ENCODE results near the gene KIF15. TPM values are rescaled to one million over a fixed set of nuclear protein-coding genes. Genes with fewer than 3 reads are reported as not detected.

The KIF15 gene
- total RNA-seq, 1 experiment from 2014 or later = 23.7 TPM

DNA sequence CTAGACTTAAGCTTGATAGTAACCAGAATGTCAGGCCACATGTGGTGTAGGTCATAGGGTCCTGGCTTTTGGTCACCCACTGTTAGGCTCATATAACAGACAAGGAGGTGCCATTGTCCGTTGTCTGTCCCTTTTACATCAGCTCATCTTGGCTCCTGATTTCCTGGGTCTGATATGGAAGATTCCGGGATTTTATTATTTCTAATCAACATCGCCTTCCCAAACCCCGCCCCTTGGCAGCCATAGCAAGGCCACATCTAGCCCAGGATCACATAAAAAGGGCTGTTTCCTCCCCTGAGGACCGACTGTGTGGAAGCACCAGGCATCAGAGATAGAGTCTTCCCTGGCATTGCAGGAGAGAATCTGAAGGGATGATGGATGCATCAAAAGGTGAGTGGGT lies 112.7 kb downstream of the KIF15 start, which contains the start of gene TGM4 (continued):
- TF ChIP-seq, protein P1, sequence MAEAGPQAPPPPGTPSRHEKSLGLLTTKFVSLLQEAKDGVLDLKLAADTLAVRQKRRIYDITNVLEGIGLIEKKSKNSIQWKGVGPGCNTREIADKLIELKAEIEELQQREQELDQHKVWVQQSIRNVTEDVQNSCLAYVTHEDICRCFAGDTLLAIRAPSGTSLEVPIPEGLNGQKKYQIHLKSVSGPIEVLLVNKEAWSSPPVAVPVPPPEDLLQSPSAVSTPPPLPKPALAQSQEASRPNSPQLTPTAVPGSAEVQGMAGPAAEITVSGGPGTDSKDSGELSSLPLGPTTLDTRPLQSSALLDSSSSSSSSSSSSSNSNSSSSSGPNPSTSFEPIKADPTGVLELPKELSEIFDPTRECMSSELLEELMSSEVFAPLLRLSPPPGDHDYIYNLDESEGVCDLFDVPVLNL (CRISPR knock-in tag; IDR thresholded peaks at IDR 0.05; ENCODE audit: borderline replicate concordance, low read depth) = no peak
- TF ChIP-seq NR2C2 (CRISPR knock-in tag; IDR thresholded peaks at IDR 0.05) = no peak

DNA sequence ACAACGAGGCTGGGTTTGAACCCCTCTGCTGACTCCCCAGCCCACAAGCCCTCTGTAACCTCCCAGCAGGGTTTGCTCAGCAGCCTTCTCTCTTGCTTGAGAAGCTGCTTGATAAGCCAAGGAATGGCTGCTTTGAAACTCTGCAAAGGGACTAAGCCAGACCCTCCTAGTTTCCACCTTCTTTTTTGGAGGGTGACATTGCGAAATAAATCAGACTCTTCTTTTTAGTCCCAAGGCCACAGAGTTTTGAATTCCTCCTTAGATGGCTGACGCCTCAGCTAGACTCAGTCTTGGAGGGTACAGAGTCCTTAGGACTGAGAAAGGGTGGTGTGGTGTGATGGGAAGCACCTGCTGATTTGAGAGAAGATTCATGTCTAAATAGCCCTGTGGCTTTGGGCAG lies 114.0 kb downstream of the KIF15 start:
- DNase-seq (ENCODE audit: low spot score) (no peak), ATAC-seq (no peak)
- Mint-ChIP-seq H3K4me3 (no peak overlapping the region), H3K9me3 (no peaks in the 10 kb centered on the region), H3K4me1 (peaks cover 4% of the 10 kb centered on the region; the same call in 1 of the 2 replicates), H3K27ac (no peak overlapping the region), H3K36me3 (no peaks in the 10 kb centered on the region), H3K27me3 (ENCODE audit: low read depth) (no peaks in the 10 kb centered on the region)
- ChIA-PET CTCF (no interaction called here), POLR2A (no interaction called here)
- TF ChIP-seq, protein P2, sequence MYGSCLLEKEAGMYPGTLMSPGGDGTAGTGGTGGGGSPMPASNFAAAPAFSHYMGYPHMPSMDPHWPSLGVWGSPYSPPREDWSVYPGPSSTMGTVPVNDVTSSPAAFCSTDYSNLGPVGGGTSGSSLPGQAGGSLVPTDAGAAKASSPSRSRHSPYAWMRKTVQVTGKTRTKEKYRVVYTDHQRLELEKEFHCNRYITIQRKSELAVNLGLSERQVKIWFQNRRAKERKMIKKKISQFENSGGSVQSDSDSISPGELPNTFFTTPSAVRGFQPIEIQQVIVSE (CRISPR knock-in tag; IDR thresholded peaks at IDR 0.05; ENCODE audit: borderline replicate concordance) = no peak
- TF ChIP-seq NFYB (CRISPR knock-in tag; conservative IDR thresholded peaks at IDR 0.05; ENCODE audit: low read depth) (no peak), ZNF232 (CRISPR knock-in tag; IDR thresholded peaks at IDR 0.05) (no peak), TEAD1 (CRISPR knock-in tag; IDR thresholded peaks at IDR 0.05) (no peak), SOX15 (CRISPR knock-in tag; IDR thresholded peaks at IDR 0.05) (no peak)

DNA sequence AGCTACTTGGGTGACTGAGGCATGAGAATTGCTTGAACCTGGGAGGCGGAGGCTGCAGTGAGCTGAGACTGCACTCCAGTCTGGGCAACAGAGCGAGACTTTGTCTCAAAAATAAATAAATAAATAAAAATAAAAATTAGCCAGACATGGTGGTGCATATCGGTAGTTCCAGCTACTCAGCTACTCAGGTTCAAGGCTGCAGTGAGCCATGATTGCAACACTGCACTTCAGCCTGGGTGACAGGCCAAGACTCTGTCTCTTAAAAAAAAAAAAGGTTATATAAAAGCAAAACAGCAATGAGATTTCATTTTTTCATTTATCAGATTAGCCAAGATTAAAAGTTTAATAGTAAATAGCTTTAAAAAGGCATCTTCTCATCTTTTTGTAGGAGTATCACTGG lies 115.7 kb downstream of the KIF15 start:
- no peaks in the 10 kb centered on the region for H3K27me3 Mint-ChIP-seq (ENCODE audit: low read depth)
- POLR2A ChIA-PET = no interaction called here
- CTCF ChIA-PET = no interaction called here
- H3K36me3 Mint-ChIP-seq = no peaks in the 10 kb centered on the region
- no peaks in the 10 kb centered on the region for H3K4me1 Mint-ChIP-seq
- H3K27ac Mint-ChIP-seq = no peak overlapping the region
- H3K9me3 Mint-ChIP-seq = no peaks in the 10 kb centered on the region
- H3K4me3 Mint-ChIP-seq = no peak overlapping the region
- ATAC-seq = no peak
- TF ChIP-seq, protein P3, sequence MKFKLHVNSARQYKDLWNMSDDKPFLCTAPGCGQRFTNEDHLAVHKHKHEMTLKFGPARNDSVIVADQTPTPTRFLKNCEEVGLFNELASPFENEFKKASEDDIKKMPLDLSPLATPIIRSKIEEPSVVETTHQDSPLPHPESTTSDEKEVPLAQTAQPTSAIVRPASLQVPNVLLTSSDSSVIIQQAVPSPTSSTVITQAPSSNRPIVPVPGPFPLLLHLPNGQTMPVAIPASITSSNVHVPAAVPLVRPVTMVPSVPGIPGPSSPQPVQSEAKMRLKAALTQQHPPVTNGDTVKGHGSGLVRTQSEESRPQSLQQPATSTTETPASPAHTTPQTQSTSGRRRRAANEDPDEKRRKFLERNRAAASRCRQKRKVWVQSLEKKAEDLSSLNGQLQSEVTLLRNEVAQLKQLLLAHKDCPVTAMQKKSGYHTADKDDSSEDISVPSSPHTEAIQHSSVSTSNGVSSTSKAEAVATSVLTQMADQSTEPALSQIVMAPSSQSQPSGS (CRISPR knock-in tag; IDR thresholded peaks at IDR 0.05; ENCODE audit: borderline replicate concordance, low read depth) = no peak
- TF ChIP-seq NR2C2 (CRISPR knock-in tag; IDR thresholded peaks at IDR 0.05) (no peak), ZNF138 (CRISPR knock-in tag; conservative IDR thresholded peaks at IDR 0.05) (no peak), IRF2 (CRISPR knock-in tag; IDR thresholded peaks at IDR 0.05; ENCODE audit: borderline replicate concordance, low read depth) (no peak), ZNF671 (CRISPR knock-in tag; IDR thresholded peaks at IDR 0.05) (no peak)
- TF ChIP-seq, protein P4, sequence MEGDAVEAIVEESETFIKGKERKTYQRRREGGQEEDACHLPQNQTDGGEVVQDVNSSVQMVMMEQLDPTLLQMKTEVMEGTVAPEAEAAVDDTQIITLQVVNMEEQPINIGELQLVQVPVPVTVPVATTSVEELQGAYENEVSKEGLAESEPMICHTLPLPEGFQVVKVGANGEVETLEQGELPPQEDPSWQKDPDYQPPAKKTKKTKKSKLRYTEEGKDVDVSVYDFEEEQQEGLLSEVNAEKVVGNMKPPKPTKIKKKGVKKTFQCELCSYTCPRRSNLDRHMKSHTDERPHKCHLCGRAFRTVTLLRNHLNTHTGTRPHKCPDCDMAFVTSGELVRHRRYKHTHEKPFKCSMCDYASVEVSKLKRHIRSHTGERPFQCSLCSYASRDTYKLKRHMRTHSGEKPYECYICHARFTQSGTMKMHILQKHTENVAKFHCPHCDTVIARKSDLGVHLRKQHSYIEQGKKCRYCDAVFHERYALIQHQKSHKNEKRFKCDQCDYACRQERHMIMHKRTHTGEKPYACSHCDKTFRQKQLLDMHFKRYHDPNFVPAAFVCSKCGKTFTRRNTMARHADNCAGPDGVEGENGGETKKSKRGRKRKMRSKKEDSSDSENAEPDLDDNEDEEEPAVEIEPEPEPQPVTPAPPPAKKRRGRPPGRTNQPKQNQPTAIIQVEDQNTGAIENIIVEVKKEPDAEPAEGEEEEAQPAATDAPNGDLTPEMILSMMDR (IDR thresholded peaks at IDR 0.05) = no peak
- TF ChIP-seq, protein P5, sequence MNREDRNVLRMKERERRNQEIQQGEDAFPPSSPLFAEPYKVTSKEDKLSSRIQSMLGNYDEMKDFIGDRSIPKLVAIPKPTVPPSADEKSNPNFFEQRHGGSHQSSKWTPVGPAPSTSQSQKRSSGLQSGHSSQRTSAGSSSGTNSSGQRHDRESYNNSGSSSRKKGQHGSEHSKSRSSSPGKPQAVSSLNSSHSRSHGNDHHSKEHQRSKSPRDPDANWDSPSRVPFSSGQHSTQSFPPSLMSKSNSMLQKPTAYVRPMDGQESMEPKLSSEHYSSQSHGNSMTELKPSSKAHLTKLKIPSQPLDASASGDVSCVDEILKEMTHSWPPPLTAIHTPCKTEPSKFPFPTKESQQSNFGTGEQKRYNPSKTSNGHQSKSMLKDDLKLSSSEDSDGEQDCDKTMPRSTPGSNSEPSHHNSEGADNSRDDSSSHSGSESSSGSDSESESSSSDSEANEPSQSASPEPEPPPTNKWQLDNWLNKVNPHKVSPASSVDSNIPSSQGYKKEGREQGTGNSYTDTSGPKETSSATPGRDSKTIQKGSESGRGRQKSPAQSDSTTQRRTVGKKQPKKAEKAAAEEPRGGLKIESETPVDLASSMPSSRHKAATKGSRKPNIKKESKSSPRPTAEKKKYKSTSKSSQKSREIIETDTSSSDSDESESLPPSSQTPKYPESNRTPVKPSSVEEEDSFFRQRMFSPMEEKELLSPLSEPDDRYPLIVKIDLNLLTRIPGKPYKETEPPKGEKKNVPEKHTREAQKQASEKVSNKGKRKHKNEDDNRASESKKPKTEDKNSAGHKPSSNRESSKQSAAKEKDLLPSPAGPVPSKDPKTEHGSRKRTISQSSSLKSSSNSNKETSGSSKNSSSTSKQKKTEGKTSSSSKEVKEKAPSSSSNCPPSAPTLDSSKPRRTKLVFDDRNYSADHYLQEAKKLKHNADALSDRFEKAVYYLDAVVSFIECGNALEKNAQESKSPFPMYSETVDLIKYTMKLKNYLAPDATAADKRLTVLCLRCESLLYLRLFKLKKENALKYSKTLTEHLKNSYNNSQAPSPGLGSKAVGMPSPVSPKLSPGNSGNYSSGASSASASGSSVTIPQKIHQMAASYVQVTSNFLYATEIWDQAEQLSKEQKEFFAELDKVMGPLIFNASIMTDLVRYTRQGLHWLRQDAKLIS (CRISPR knock-in tag; IDR thresholded peaks at IDR 0.05; ENCODE audit: borderline replicate concordance) = no peak
- TF ChIP-seq, protein P6, sequence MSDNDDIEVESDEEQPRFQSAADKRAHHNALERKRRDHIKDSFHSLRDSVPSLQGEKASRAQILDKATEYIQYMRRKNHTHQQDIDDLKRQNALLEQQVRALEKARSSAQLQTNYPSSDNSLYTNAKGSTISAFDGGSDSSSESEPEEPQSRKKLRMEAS (CRISPR knock-in tag; IDR thresholded peaks at IDR 0.05) = no peak
- TF ChIP-seq, protein P7, sequence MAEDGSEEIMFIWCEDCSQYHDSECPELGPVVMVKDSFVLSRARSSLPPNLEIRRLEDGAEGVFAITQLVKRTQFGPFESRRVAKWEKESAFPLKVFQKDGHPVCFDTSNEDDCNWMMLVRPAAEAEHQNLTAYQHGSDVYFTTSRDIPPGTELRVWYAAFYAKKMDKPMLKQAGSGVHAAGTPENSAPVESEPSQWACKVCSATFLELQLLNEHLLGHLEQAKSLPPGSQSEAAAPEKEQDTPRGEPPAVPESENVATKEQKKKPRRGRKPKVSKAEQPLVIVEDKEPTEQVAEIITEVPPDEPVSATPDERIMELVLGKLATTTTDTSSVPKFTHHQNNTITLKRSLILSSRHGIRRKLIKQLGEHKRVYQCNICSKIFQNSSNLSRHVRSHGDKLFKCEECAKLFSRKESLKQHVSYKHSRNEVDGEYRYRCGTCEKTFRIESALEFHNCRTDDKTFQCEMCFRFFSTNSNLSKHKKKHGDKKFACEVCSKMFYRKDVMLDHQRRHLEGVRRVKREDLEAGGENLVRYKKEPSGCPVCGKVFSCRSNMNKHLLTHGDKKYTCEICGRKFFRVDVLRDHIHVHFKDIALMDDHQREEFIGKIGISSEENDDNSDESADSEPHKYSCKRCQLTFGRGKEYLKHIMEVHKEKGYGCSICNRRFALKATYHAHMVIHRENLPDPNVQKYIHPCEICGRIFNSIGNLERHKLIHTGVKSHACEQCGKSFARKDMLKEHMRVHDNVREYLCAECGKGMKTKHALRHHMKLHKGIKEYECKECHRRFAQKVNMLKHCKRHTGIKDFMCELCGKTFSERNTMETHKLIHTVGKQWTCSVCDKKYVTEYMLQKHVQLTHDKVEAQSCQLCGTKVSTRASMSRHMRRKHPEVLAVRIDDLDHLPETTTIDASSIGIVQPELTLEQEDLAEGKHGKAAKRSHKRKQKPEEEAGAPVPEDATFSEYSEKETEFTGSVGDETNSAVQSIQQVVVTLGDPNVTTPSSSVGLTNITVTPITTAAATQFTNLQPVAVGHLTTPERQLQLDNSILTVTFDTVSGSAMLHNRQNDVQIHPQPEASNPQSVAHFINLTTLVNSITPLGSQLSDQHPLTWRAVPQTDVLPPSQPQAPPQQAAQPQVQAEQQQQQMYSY (CRISPR knock-in tag; IDR thresholded peaks at IDR 0.05) = no peak
- DNase-seq (ENCODE audit: low spot score) = no peak

Measured in WTC11 (cell line).